H1 (cell line): Measurements from ENCODE around the gene APOOL. TPM values are rescaled to one million over a fixed set of nuclear protein-coding genes. Genes with fewer than 3 reads are reported as not detected.
"Not testable (repeated sequence)": the region's sequence is repeated elsewhere in the genome, so short reads cannot be mapped to it uniquely, and the experiment has no call there.

Source experiments
- CTCF ChIA-PET: fragments of 300-600 bp; sonication (Branson Sonifier 250); formaldehyde crosslinking; loops from one replicate; lab custom pipeline; 2021; ENCODE audit not compliant: partially characterized antibody; lab: Charles Lee
- POLR2A ChIA-PET: fragments of 300-600 bp; sonication (Branson Sonifier 250); formaldehyde crosslinking; loops from one replicate; lab custom pipeline; 2021; ENCODE audit warnings: inconsistent platforms; ENCODE audit not compliant: partially characterized antibody; lab: Charles Lee
- DNase-seq, 2 experiments: peaks; one replicate each; pipeline versions ENCODE4 v3.0.0 to v3.0.0-alpha.2; 2010 to 2022; ENCODE audit warnings: low spot score in 2 of 2, low read depth in 1 of 2, mixed read lengths in 1 of 2
- FAIRE-seq: peaks from 2 replicates; lab custom pipeline; 2011; peaks lifted over from hg19 to GRCh38; lab: Jason Lieb, UNC
- H2AFZ ChIP-seq: 2 replicates; pipeline ENCODE4 v1.8.1; 2012; ENCODE audit warnings: low read length, inconsistent platforms
- H2AK5ac ChIP-seq: 2 replicates; pipeline ENCODE4 v1.6.1; 2013; ENCODE audit warnings: low read depth, low read length
- H2BK120ac ChIP-seq: replicated peaks from 2 replicates; pipeline ENCODE3; 2013; ENCODE audit warnings: low read depth, low read length, inconsistent platforms
- H2BK12ac ChIP-seq: 2 replicates; pipeline ENCODE4 v1.6.1; 2013; ENCODE audit warnings: low read depth, low read length
- H2BK15ac ChIP-seq: 2 replicates; pipeline ENCODE4 v1.6.1; 2013; ENCODE audit warnings: low read length
- H2BK20ac ChIP-seq: 2 replicates; pipeline ENCODE4 v1.6.1; 2013; ENCODE audit warnings: low read length
- H2BK5ac ChIP-seq: 2 replicates; pipeline ENCODE4 v1.6.1; 2013; ENCODE audit warnings: low read depth, low read length
- H3K14ac ChIP-seq: 2 replicates; pipeline ENCODE4 v1.6.1; 2013; ENCODE audit warnings: inconsistent platforms; ENCODE audit not compliant: insufficient read length
- H3K18ac ChIP-seq: 2 replicates; pipeline ENCODE4 v1.6.1; 2013; ENCODE audit warnings: low read length; ENCODE audit errors: extremely low read depth
- H3K23ac ChIP-seq: 2 replicates; pipeline ENCODE4 v1.6.1; 2013; ENCODE audit warnings: inconsistent platforms; ENCODE audit not compliant: insufficient read length
- H3K23me2 ChIP-seq: 2 replicates; pipeline ENCODE4 v1.6.1; 2013; ENCODE audit warnings: low read depth, low read length
- H3K27ac ChIP-seq: 2 replicates; pipeline ENCODE4 v1.6.1; 2011; ENCODE audit warnings: low read depth, low read length, inconsistent platforms
- H3K27me3 ChIP-seq, 4 experiments: replicated peaks in 1 of 4; 1 replicate in 1 of 4; 2 replicates in 3 of 4; pipeline versions ENCODE4 v1.6.1 to v1.8.1; 2011 to 2013; ENCODE audit warnings: low read length in 3 of 4, mild to moderate bottlenecking in 3 of 4, inconsistent platforms in 2 of 4, mixed read lengths in 2 of 4, moderate library complexity in 1 of 4; ENCODE audit not compliant: control insufficient read depth in 3 of 4, insufficient read depth in 3 of 4; ENCODE audit errors: extremely low read depth in 1 of 4
- H3K36me3 ChIP-seq, 4 experiments: 2 replicates each; pipeline versions ENCODE4 v1.6.1 to v1.8.1; 2011 to 2013; ENCODE audit warnings: mild to moderate bottlenecking in 4 of 4, low read length in 3 of 4, moderate library complexity in 2 of 4, control low read depth in 1 of 4, inconsistent platforms in 1 of 4; ENCODE audit not compliant: insufficient read depth in 4 of 4, control insufficient read depth in 2 of 4
- H3K4ac ChIP-seq: replicated peaks from 2 replicates; pipeline ENCODE3; 2013; ENCODE audit warnings: low read length, low read depth, mixed read lengths, inconsistent platforms; ENCODE audit not compliant: insufficient read length
- H3K4me1 ChIP-seq, 4 experiments: replicated peaks in 1 of 4; 1 replicate in 1 of 4; 2 replicates in 3 of 4; pipeline versions ENCODE4 v1.6.1 to v1.8.1; 2011 to 2013; ENCODE audit warnings: low read length in 3 of 4, inconsistent platforms in 2 of 4, mixed read lengths in 1 of 4; ENCODE audit not compliant: insufficient read depth in 4 of 4, control insufficient read depth in 3 of 4
- H3K4me2 ChIP-seq, 2 experiments: 2 replicates each; pipeline versions ENCODE4 v1.6.1 to v1.8.1; 2011 to 2013; ENCODE audit warnings: low read depth in 2 of 2, low read length in 2 of 2, control low read depth in 1 of 2, inconsistent platforms in 1 of 2, mild to moderate bottlenecking in 1 of 2; ENCODE audit not compliant: insufficient read depth in 1 of 2
- H3K4me3 ChIP-seq, 4 experiments: fragments of 200-600, 300-600 bp in 1 of 4; sonication (generic), shearing (Covaris generic), sonication (Bioruptor Twin) in 1 of 4; 2 replicates each; pipeline versions ENCODE4 v1.5.1 to v1.8.1; 2011 to 2016; ENCODE audit warnings: low read length in 4 of 4, low read depth in 3 of 4, control low read depth in 2 of 4, inconsistent platforms in 2 of 4, mild to moderate bottlenecking in 2 of 4, mixed read lengths in 1 of 4, moderate library complexity in 1 of 4; ENCODE audit not compliant: insufficient read depth in 2 of 4; ENCODE audit errors: extremely low read depth in 1 of 4
- H3K56ac ChIP-seq: replicated peaks from 2 replicates; pipeline ENCODE3; 2013; ENCODE audit warnings: low read depth, mild to moderate bottlenecking, mixed read lengths, low read length, inconsistent platforms; ENCODE audit not compliant: insufficient read length
- H3K79me1 ChIP-seq: 2 replicates; pipeline ENCODE4 v1.6.1; 2013; ENCODE audit warnings: low read depth, low read length, control low read depth
- H3K79me2 ChIP-seq, 2 experiments: 2 replicates each; pipeline versions ENCODE4 v1.6.1 to v1.8.1; 2012 to 2013; ENCODE audit warnings: low read length in 2 of 2, mild to moderate bottlenecking in 2 of 2, inconsistent platforms in 1 of 2; ENCODE audit not compliant: insufficient read depth in 2 of 2, control insufficient read depth in 1 of 2
- H3K9ac ChIP-seq, 4 experiments: replicated peaks in 1 of 4; 1 replicate in 1 of 4; 2 replicates in 3 of 4; pipeline versions ENCODE4 v1.6.1 to v1.8.1; 2011 to 2013; ENCODE audit warnings: low read depth in 3 of 4, low read length in 3 of 4, control low read depth in 2 of 4, mild to moderate bottlenecking in 2 of 4, moderate library complexity in 2 of 4, inconsistent platforms in 1 of 4; ENCODE audit errors: extremely low read depth in 1 of 4
- H3K9me3 ChIP-seq, 2 experiments: 2 replicates each; pipeline versions ENCODE4 v1.6.1 to v1.8.1; 2012 to 2013; ENCODE audit warnings: mild to moderate bottlenecking in 2 of 2, moderate library complexity in 2 of 2, control low read depth in 1 of 2, inconsistent platforms in 1 of 2, low read depth in 1 of 2, low read length in 1 of 2, mixed read lengths in 1 of 2; ENCODE audit not compliant: insufficient read depth in 2 of 2
- H4K20me1 ChIP-seq, 2 experiments: replicated peaks in 1 of 2; 2 replicates each; pipeline versions ENCODE3 to v1.8.1; 2011 to 2013; ENCODE audit warnings: inconsistent platforms in 2 of 2, low read length in 2 of 2, mild to moderate bottlenecking in 1 of 2; ENCODE audit not compliant: insufficient read depth in 2 of 2, control insufficient read depth in 1 of 2
- H4K5ac ChIP-seq: 2 replicates; pipeline ENCODE4 v1.6.1; 2013; ENCODE audit warnings: low read length, low read depth, mixed read lengths, inconsistent platforms; ENCODE audit not compliant: insufficient read length
- H4K8ac ChIP-seq: 2 replicates; pipeline ENCODE4 v1.8.0; 2013; ENCODE audit warnings: mild to moderate bottlenecking, moderate library complexity, low read length, inconsistent platforms; ENCODE audit not compliant: insufficient read depth; ENCODE audit errors: extremely low read depth
- H4K91ac ChIP-seq: replicated peaks from 2 replicates; pipeline ENCODE3; 2013; ENCODE audit warnings: low read length, mixed read lengths, inconsistent platforms; ENCODE audit not compliant: insufficient read length
- WGBS, 2 experiments: shearing (Covaris generic) in 1 of 2; methylation state at CpG; one replicate each; pipeline versions ENCODE4 v1.1.6 to v1.1.7; 2013 to 2015; ENCODE audit warnings: low lambda C conversion rate in 2 of 2, mixed read lengths in 2 of 2, inconsistent platforms in 1 of 2, low coverage in 1 of 2, missing lambda C conversion rate in 1 of 2; ENCODE audit not compliant: insufficient replicate concordance in 2 of 2, insufficient coverage in 1 of 2, insufficient read length in 1 of 2; ENCODE audit errors: extremely low coverage in 1 of 2, missing lambda C conversion rate in 1 of 2; 5-methylcytosine and 5-hydroxymethylcytosine counted together
- polyA plus RNA-seq, 7 experiments: library from polyadenylated mRNA; depleted of rRNA in 3 of 7; stranded (reverse) in 5 of 7; unstranded in 2 of 7; fragments of >200 nt in 5 of 7; fragments of 200-250 nt in 2 of 7; gene quantifications; 1 replicate in 5 of 7; 2 replicates in 1 of 7; 4 replicates in 1 of 7; pipeline versions ENCODE4 v1.2.1 to v1.2.3, GENCODE V29; 2011 to 2013; ENCODE audit warnings: missing spikeins in 2 of 7, mixed read lengths in 2 of 7
- total RNA-seq: library from RNA; stranded (reverse); fragmentation: NEBNext Ultra II Directional; extraction: Animal tissue kit (Norgen Biotek cat#: 25700); gene quantifications from 2 replicates; pipeline ENCODE4 v1.2.1, GENCODE V29; 2021

Gene APOOL
- total and polyA plus RNA-seq, 2 of the 8 experiments (the other 6 are each of a cell fraction or from before 2014, with no cell fraction given), result 2.4 to 8.1 TPM

DNA sequence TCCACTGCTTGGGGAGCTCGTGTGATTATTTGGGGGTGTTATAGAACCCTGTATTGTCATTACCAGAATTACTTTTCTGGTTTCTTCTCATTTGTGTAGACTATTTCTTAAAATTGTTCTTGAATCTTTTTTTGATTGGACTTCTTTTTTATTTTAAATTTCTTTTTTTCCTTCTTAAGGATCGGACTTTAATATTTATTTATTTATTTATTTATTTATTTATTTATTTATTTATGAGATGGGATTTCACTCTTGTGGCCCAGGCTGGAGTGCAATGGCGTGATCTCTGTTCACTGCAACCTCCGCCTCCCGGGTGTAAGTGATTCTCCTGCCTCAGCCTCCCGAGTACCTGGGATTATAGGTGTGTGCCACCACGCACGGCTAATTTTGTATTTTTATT, 11.7 kb downstream of the APOOL start:
- H4K8ac ChIP-seq, H3K4me2 ChIP-seq, H2BK12ac ChIP-seq, H3K4me3 ChIP-seq, H3K23ac ChIP-seq, H4K91ac ChIP-seq, H3K56ac ChIP-seq, H3K9ac ChIP-seq, H2BK15ac ChIP-seq, H2AK5ac ChIP-seq, H2BK5ac ChIP-seq, H2BK120ac ChIP-seq, H3K4ac ChIP-seq, H3K27ac ChIP-seq, H3K27me3 ChIP-seq, H2BK20ac ChIP-seq, H2AFZ ChIP-seq, H4K20me1 ChIP-seq, H3K23me2 ChIP-seq, H3K4me1 ChIP-seq, FAIRE-seq, CTCF ChIA-PET, H3K14ac ChIP-seq, H3K36me3 ChIP-seq, H3K18ac ChIP-seq, POLR2A ChIA-PET, H3K79me1 ChIP-seq, DNase-seq, H4K5ac ChIP-seq, H3K9me3 ChIP-seq: not testable (repeated sequence)
- peaks cover 0 to 25% of the 10 kb centered on the region in 2 experiments; a peak in 2 of 4 replicates for H3K79me2 ChIP-seq
- WGBS, 2 experiments, result 95% methylated on average over 7 of the region's 8 CpGs; no CpG with 5 or more reads in 1 of the 2 experiments
